Mesodermal cell (in vitro differentiated cells): ENCODE results near the gene WDFY4.

ENCODE experiments used
- H3K27ac ChIP-seq: 2 replicates; pipeline ENCODE4 v1.7.0; 2013; ENCODE audit warnings: mild to moderate bottlenecking, low read depth, low read length, moderate library complexity; ENCODE audit not compliant: severe bottlenecking
- H3K36me3 ChIP-seq: 2 replicates; pipeline ENCODE4 v1.7.1; 2013; ENCODE audit warnings: mild to moderate bottlenecking, low read length, moderate library complexity; ENCODE audit not compliant: control insufficient read depth, insufficient read depth
- H3K4me1 ChIP-seq: one replicate; pipeline ENCODE4 v1.7.1; 2013; ENCODE audit warnings: mild to moderate bottlenecking, low read length; ENCODE audit not compliant: insufficient read depth, control insufficient read depth, poor library complexity, severe bottlenecking
- H3K4me3 ChIP-seq: 2 replicates; pipeline ENCODE4 v1.7.0; 2013; ENCODE audit warnings: low read length, control low read depth, mild to moderate bottlenecking; ENCODE audit not compliant: insufficient read depth, poor library complexity, severe bottlenecking; ENCODE audit errors: extremely low read depth
- H3K9me3 ChIP-seq: 2 replicates; pipeline ENCODE4 v1.7.1; 2013; ENCODE audit warnings: mild to moderate bottlenecking, low read length, moderate library complexity; ENCODE audit not compliant: control insufficient read depth
- WGBS, 2 experiments: methylation state at CpG; one replicate each; pipeline ENCODE4 v1.1.5; 2013; ENCODE audit warnings: missing lambda C conversion rate in 2 of 2; ENCODE audit not compliant: insufficient coverage in 2 of 2; 5-methylcytosine and 5-hydroxymethylcytosine counted together

The WDFY4 gene

DNA sequence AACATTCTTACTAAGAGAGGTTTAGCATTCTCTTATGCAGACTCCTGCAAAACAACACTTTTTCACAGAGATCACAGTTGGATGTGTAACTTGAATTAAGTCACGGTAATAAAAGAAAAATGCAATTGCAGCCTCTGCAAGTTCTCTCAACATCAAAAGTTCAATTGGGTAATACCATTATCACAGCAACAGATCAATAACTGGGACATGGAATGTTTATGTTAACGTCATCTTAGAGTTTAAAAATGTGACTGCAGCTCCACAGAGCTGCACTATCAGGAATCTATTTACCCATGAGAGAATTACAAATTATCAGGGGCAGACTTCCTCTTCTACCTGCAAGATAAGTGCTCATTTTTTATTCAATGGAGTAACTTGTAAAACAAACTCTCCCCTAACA is 344.0 kb downstream of the WDFY4 start:
- H3K27ac ChIP-seq, result no peak overlapping the region
- WGBS, 2 experiments, result no CpG with 5 or more reads among the region's 2 CpGs
- H3K9me3 ChIP-seq, result no peaks in the 10 kb centered on the region
- H3K4me3 ChIP-seq, result no peak overlapping the region
- H3K4me1 ChIP-seq, result no peaks in the 10 kb centered on the region
- H3K36me3 ChIP-seq, result no peaks in the 10 kb centered on the region

DNA sequence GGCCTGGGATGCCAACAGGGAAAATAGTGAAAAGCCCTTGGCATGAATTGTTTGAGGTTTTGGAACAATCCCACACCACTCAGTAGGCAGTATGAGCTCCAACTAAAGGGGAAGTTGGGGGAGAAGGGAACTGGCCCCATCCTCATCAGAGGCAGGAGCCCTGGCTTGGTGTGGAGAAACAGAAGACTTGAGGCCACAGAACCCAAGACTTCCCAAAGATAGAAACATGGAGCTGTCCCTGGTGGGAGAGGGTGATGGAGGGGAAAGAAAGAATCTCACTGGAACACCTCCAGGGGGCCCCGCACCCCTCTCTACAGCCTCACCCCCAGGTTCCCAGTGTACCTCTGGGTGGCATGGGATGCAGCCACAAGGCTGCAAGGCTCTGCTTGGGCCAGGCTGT is 345.0 kb downstream of the WDFY4 start:
- WGBS, 2 experiments, result no CpG with 5 or more reads among the region's 1 CpG
- H3K9me3 ChIP-seq, result no peaks in the 10 kb centered on the region
- no peaks in the 10 kb centered on the region for H3K36me3 ChIP-seq
- no peak overlapping the region for H3K27ac ChIP-seq
- H3K4me3 ChIP-seq, result no peak overlapping the region
- H3K4me1 ChIP-seq, result no peaks in the 10 kb centered on the region
